PFSK-1 (cell line): Measurements from ENCODE around the gene SEPHS2.

Source experiments
- FOXP2 ChIP-seq: optimal IDR thresholded peaks from 2 replicates; pipeline ENCODE3; 2011; ENCODE audit warnings: borderline replicate concordance, control low read depth, inconsistent platforms; ENCODE audit not compliant: insufficient read depth; ENCODE audit errors: extremely low read length, extremely low read depth
- POLR2AphosphoS5 ChIP-seq: IDR thresholded peaks from 2 replicates; pipeline ENCODE4 v1.6.1; 2012; ENCODE audit warnings: low read depth, mild to moderate bottlenecking, control low read depth, low read length, moderate library complexity
- REST ChIP-seq, 2 experiments: IDR thresholded peaks; 2 replicates each; pipeline versions ENCODE4 v1.6.1 to v1.8.0; 2011 to 2012; ENCODE audit warnings: low read depth in 2 of 2, low read length in 2 of 2, control low read depth in 1 of 2, inconsistent platforms in 1 of 2, mild to moderate bottlenecking in 1 of 2, moderate library complexity in 1 of 2; ENCODE audit not compliant: insufficient read depth in 1 of 2
- SIN3A ChIP-seq: IDR thresholded peaks from 2 replicates; pipeline ENCODE4 v1.6.1; 2012; ENCODE audit warnings: mild to moderate bottlenecking, low read length, moderate library complexity, borderline replicate concordance; ENCODE audit not compliant: insufficient read depth

DNA sequence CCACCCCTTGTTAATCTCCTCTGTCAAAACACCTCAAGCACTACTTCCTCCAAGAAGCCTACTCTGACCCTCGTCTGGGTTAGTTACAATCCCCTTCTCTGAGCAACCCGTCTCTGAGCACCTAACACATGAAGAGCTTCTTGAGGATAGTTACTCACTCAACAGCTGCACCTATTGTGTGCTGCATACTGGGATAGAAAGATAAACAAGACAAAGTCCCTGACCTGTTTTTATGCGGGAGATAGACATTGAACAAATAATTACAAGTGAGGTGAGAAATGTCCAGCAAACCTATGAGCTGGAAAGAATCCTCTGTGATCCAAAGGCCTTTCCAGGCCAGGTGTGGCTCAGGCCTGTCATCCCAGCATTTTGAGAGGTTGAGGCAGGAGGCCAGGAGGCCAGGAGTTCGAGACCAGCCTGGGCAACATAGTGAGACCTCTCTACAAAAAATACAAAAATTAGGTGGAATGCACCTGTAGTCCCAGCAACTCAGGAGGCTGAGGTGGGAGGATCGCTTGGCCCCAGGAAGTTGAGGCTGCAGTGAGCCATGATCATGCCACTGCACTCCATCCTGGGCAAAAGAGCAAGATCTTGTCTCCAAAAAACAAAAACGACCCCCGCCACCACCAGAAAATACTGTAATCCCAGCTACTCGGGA is 43.8 kb downstream of the SEPHS2 start:
- TF ChIP-seq POLR2AphosphoS5 (no peak), FOXP2 (no peak), REST (IDR thresholded peaks at IDR 0.05; ENCODE audit: insufficient read depth in 1 of 2, low read depth in 2 of 2, low read length in 2 of 2) (no peak), SIN3A (no peak)
